ENCODE measurements around the gene ACOXL. TPM values are rescaled to one million over a fixed set of nuclear protein-coding genes. Genes with fewer than 3 reads are reported as not detected.
A peak's percentile ranks its signal among the peaks of the same experiment; 100 is the strongest.

Gene ACOXL
- total RNA-seq, 1 donor = not detected

GRCh38 chr2:111148225-111148873 lies 416.0 kb downstream of the ACOXL start:
- Histone ChIP-seq H4K20me1 (ENCODE audit: insufficient read depth, low read length) (no peaks in the 10 kb centered on the region), H3K27ac (ENCODE audit: low read depth, low read length) (no peak overlapping the region), H3K4me3 (ENCODE audit: insufficient read depth, low read length) (no peak overlapping the region), H3K36me3 (ENCODE audit: insufficient read depth, low read length) (no peaks in the 10 kb centered on the region), H3K9me3 (ENCODE audit: low read depth, low read length) (no peaks in the 10 kb centered on the region), H3K4me1 (ENCODE audit: insufficient read depth, low read length) (no peaks in the 10 kb centered on the region), H3K79me2 (ENCODE audit: insufficient read depth, low read length) (no peaks in the 10 kb centered on the region), H3K27me3 (ENCODE audit: insufficient read depth, low read length) (no peaks in the 10 kb centered on the region), H2AFZ (ENCODE audit: low read length) (no peak overlapping the region), H3K4me2 (ENCODE audit: insufficient read depth, low read length) (no peak overlapping the region)
- no peak for DNase-seq (ENCODE audit: insufficient read length, low spot score, missing footprints)
- no peak for TF ChIP-seq CTCF (IDR thresholded peaks at IDR 0.05; ENCODE audit: extremely low read depth, low read depth, low read length)

- H3K27me3 ChIP-seq (ENCODE audit: insufficient read depth, low read length) = no peaks in the 10 kb centered on the region
- H3K9me3 ChIP-seq (ENCODE audit: low read depth, low read length) = no peaks in the 10 kb centered on the region
- no peak overlapping the region for H3K4me3 ChIP-seq (ENCODE audit: insufficient read depth, low read length)
- H3K4me2 ChIP-seq (ENCODE audit: insufficient read depth, low read length) = no peak overlapping the region
- no peaks in the 10 kb centered on the region for H3K4me1 ChIP-seq (ENCODE audit: insufficient read depth, low read length)
- no peak for DNase-seq (ENCODE audit: insufficient read length, low spot score, missing footprints)
- no peak for TF ChIP-seq CTCF (IDR thresholded peaks at IDR 0.05; ENCODE audit: extremely low read depth, low read depth, low read length)
- H3K27ac ChIP-seq (ENCODE audit: low read depth, low read length) = no peak overlapping the region
- H3K36me3 ChIP-seq (ENCODE audit: insufficient read depth, low read length) = no peaks in the 10 kb centered on the region
- no peak overlapping the region for H2AFZ ChIP-seq (ENCODE audit: low read length)
- H3K79me2 ChIP-seq (ENCODE audit: insufficient read depth, low read length) = no peaks in the 10 kb centered on the region
- H4K20me1 ChIP-seq (ENCODE audit: insufficient read depth, low read length) = no peaks in the 10 kb centered on the region
These were observed 416.6 kb downstream of the ACOXL start for GRCh38 chr2:111148925-111149324.

- DNase-seq (ENCODE audit: insufficient read length, low spot score, missing footprints) = no peak
- Histone ChIP-seq H3K4me1 (ENCODE audit: insufficient read depth, low read length) (no peaks in the 10 kb centered on the region), H3K27ac (ENCODE audit: low read depth, low read length) (no peak overlapping the region), H4K20me1 (ENCODE audit: insufficient read depth, low read length) (no peaks in the 10 kb centered on the region), H3K27me3 (ENCODE audit: insufficient read depth, low read length) (no peaks in the 10 kb centered on the region), H2AFZ (ENCODE audit: low read length) (no peak overlapping the region), H3K36me3 (ENCODE audit: insufficient read depth, low read length) (no peaks in the 10 kb centered on the region), H3K79me2 (ENCODE audit: insufficient read depth, low read length) (no peaks in the 10 kb centered on the region), H3K9me3 (ENCODE audit: low read depth, low read length) (no peaks in the 10 kb centered on the region), H3K4me2 (ENCODE audit: insufficient read depth, low read length) (no peak overlapping the region), H3K4me3 (ENCODE audit: insufficient read depth, low read length) (no peak overlapping the region)
- peak; percentile 40 for TF ChIP-seq CTCF (IDR thresholded peaks at IDR 0.05; ENCODE audit: extremely low read depth, low read depth, low read length)
These were observed 417.6 kb downstream of the ACOXL start for GRCh38 chr2:111149882-111150455.

GRCh38 chr2:111154758-111155157 lies 422.4 kb downstream of the ACOXL start:
- no peak overlapping the region for H3K27ac ChIP-seq (ENCODE audit: low read depth, low read length)
- no peaks in the 10 kb centered on the region for H3K79me2 ChIP-seq (ENCODE audit: insufficient read depth, low read length)
- peaks cover 4% of the 10 kb centered on the region for H3K4me1 ChIP-seq (ENCODE audit: insufficient read depth, low read length)
- no peaks in the 10 kb centered on the region for H3K36me3 ChIP-seq (ENCODE audit: insufficient read depth, low read length)
- no peaks in the 10 kb centered on the region for H4K20me1 ChIP-seq (ENCODE audit: insufficient read depth, low read length)
- no peak for DNase-seq (ENCODE audit: insufficient read length, low spot score, missing footprints)
- no peak overlapping the region for H2AFZ ChIP-seq (ENCODE audit: low read length)
- TF ChIP-seq CTCF (IDR thresholded peaks at IDR 0.05; ENCODE audit: extremely low read depth, low read depth, low read length) = no peak
- no peak overlapping the region for H3K4me3 ChIP-seq (ENCODE audit: insufficient read depth, low read length)
- H3K4me2 ChIP-seq (ENCODE audit: insufficient read depth, low read length) = no peak overlapping the region
- H3K9me3 ChIP-seq (ENCODE audit: low read depth, low read length) = no peaks in the 10 kb centered on the region
- no peaks in the 10 kb centered on the region for H3K27me3 ChIP-seq (ENCODE audit: insufficient read depth, low read length)
